GM21367 (cell line): ENCODE data around the gene FDXR.

Experiments
- ATAC-seq: cut with Tn5 transposase; IDR thresholded peaks from one replicate; pipeline ENCODE4 v1.9.1; 2021; ENCODE audit not compliant: unreplicated experiment

Gene FDXR

GRCh38 chr17:74900208-74900607 lies 27.4 kb upstream of the FDXR start:
- ATAC-seq = no peak

DNA sequence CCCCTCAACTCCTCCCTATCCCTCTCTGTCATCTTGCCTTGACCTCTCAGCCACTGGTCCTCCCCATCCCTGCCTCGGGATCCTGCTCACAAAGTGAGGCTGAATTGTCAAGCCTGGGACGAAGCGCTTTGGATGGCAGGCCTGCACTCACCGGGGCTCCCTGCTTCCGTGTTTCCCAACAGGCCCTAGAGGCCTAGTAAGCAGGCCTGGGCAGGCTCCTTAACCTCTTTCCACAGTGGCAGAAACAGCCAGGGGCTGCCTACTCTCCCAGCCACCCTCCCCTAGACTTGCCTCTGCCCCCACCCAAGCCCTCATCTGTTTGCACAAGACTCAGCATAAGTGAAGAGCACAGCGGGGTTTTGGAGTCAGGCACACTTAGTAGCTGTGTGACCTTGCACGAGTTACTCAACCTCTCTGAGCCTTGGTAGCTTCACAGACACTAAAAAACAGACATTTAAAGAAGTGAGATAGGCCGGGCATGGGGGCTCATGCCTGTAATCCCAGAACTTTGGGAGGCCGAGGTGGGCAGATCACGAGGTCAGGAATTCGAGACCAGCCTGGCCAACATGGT lies 25.7 kb upstream of the FDXR start:
- ATAC-seq = no peak

DNA sequence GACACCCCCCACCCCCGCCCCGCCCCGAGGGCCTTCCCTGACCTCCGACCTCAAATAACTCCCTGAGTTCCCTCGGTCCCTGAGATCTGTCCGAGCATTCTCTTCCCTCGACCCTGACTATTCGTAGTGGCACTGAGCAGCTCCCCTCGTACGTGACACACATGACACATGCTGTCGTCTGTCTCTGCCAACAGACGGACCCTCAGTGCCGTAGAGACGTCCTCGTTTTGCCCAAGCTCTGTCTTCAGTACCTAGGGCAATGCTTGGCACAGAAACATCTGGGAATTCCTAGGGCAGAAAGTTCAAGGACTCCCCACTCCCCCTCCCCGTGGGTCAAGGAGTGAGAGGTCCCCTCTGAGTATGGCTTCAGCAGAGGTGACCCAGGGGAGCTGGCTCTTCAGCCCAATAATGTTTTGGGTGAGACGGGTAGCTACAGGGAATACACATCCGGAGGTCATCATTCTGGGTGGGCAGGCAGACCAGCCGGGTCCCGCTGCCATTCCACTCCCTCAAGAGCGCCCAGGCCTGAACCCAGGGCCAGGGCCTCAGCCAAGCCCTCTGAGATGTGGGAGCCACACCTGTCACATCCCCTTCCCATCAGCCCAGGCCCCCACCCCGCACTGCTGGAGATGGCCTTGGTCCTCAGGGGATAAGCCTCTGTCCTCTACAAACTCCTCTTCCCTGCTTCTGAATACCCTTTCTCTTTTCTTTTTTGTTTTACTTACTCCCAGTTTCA lies 21.3 kb upstream of the FDXR start:
- ATAC-seq = no peak

DNA sequence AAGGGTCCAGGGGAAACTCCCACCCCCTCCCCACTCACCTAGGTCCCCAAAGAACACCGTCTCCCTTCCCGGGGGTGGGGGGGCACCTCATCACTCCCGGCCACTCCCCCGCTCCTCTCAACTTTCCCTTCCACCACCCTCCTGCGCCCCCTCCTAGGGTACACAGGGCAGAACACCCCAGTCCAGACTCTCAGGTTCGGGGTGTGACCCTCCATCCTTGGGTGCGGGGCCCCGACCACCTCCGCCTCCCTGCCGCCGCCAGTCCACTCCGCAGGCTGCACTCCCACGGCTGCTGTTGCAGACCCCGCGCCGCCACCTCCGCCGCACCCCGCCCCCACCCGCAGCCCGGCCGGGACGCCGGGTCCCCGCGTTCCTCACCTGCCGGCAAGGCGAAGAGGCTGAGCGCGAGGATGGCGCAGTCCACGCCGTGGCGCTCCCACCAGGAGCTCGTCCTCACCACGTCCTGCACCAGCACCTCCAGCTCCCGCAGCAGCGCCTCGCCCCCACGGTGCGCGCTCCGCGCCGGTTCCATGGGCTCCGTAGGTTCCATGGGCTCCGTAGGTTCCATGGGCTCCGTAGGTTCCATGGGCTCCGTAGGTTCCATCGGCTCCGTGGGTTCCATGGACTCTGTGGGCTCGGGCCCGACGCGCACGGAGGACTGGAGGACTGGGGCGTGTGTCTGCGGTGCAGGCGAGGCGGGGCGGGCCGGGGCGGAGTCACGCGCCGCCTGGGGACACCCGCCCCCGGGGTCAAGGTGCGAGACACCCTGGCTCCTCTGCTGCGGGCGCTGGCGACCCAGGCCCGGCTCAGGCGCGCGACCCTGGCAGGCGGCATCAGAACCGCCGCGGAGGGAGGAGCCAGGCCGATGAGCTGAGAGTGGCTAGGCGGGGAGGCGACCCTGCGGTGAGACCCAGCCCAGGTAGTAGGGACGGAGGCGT lies 20.4 kb upstream of the FDXR start, which contains the start of gene FADS6:
Gene FADS6, minus strand, starts transcription at position 660 of the 938 bp plus-strand sequence. Its CDS starts 38 bp downstream, at position 622.
- ATAC-seq = no peak

DNA sequence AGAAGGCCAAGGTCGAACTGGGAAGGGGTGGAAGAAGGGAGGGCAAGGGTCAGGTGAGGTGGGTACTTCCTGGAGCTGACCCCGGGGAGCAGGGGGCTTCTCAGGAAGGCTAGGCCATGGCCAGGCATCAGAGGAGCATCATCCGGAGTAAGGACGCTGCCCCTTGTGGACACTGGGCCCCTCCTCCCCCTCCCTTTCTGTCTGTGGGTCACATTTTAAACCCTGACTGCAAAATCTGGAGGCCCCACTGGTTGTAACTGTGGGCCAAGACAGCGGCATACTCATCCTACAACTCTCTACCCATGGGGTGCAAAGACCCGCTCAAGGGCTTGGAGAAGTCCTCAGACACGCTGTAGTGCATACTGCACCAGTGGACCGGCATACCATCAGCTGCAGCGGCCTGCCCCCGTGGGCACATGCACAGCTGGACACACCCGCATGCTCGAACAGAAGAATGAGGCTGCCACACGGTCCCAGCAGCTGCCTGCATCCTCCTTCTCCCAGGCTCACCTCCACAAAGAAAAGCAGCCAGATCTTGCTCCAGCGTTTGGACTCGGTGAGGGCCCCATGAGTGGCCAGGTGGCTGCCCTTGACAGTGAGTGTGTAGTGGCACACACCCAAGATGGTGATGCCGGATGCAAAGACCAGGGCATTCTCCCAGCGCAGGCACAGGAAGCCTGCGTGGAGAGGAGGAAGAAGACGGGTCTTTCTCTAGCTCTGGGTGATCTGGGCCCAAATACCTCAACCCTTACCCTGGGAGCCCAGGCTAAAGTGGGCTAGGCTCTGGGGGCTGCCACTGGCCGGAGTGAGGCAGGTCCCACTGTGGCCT lies 19.4 kb upstream of the FDXR start:
- no peak for ATAC-seq

GRCh38 chr17:74890554-74890953 lies 17.8 kb upstream of the FDXR start:
- no peak for ATAC-seq

DNA sequence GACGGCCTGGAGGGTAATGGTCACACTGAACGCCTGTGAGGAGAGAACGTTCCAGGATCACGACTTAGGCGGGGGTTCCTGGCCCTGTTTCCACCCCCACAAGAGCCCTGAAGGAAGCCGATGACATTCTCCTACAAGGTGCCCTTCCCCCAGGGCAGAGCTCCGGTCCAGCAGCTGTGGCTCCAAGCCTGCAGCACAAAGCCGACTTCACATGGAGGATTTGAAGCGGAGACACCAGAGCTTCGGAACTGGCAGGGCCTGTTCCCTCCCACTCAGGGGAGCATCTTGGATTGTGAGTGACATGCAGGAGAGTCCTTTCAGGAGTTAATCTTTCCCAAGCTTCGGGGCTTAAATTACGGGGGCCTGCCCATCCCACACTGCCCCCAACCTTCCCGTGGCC lies 15.7 kb upstream of the FDXR start:
- no peak for ATAC-seq

- no peak for ATAC-seq
These were observed 10.5 kb upstream of the FDXR start for GRCh38 chr17:74883241-74883745.

DNA sequence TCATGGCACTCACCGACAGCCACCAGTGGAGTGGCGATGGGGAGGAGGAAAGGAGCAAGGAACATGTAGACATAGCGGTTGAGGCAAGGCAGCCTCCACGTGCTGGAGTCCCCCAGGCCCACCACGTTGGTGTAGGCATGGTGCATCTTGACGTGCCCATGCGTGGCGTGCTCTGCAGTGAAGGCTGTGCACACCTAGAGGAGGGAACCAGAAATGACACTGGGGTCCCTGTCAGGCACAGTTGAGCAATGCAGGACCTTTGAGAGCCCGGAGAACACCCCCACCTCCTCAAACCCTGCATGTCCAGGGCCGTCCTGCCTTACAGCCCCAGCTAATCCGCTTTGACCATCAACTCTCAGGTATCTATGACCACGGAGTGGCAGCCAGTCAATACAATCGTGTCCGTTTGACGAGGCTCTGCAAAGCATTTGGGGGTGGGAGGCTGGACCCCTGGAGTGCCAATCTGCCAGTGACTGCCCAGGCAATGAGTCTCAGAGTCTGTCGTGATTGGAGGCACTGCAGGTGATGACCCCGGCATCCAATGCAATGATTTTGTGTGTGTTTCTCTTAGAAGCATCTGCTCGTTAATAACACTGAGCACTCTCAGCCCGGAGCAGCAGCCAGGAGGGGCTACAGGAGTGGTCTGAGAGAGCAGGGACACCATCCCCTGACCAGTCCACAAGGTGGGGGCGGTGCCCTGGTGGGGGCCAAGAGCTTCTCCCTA lies 9.9 kb upstream of the FDXR start:
- no peak for ATAC-seq

- ATAC-seq = no peak
These were observed 8.3 kb upstream of the FDXR start for GRCh38 chr17:74881073-74881472.

- no peak for ATAC-seq
These were observed 6.5 kb upstream of the FDXR start for GRCh38 chr17:74879308-74879707.

DNA sequence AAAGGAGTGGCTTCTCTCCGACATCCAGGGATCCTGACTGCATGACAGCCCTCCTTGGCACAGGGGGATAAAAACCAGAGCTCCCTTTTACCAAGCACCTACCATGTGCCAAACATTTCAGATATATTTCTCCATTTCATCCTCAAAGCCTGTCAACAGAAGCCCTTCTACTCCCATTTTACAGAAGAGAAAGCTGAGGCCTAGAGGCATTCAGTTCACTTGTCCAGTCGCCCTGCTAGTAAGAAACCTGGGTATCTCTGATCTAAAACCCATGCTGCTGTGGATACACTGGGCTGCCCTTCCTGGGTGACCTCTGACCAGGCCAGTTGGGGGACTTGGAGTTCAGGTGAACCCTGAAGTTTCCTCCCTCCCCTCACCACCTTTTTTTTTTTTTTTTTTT lies 5.9 kb upstream of the FDXR start:
- ATAC-seq = no peak

DNA sequence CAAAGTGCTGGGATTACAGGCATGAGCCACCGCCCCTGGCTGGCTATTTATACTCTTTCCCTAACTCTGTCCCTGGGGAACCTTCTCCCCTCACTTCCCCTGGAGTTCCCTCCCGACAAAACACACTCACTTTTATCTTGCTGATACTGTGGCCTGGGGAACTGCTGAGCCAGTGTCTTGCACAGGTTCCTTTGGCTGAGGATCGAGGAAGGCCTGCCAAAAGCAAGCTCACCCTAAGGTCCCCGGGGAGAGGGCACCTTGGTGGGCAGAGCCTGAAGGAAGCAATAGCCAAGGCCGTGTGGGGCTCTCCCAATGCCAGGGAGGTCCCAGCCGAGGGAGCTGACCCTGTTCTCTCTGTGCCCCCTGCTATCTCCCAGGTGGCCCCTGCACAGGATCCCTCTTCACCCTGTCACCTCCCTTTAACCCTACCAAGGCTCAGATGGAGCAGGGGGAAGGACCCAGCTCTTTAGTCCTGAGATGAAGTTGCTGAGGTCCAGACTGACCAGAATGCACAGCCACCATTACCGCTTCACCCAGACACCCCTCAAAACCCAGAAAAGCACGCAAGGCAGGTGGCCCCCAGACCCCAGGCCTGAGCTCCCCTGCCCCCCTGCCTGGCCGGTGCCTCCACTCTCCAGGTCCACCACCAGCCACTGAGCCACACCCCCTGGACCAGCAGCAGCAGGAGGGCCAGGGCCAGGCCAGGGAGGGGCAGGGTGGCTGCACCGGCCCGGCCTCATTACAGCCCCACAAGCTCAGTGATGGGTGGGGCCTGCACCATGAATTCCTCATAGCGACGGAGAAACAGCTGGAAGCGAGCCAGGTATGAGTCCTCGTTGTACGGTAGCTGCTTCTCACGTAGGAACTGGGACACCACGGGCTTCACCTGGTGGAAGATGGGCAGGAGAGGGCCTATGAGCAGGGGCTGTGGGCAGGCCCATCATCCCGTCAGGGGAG lies 5.1 kb upstream of the FDXR start:
- no peak for ATAC-seq

- no peak for ATAC-seq
These were observed 3.3 kb upstream of the FDXR start for GRCh38 chr17:74875977-74876593.

- ATAC-seq = no peak
These were observed 2.6 kb upstream of the FDXR start for GRCh38 chr17:74875155-74875976.

DNA sequence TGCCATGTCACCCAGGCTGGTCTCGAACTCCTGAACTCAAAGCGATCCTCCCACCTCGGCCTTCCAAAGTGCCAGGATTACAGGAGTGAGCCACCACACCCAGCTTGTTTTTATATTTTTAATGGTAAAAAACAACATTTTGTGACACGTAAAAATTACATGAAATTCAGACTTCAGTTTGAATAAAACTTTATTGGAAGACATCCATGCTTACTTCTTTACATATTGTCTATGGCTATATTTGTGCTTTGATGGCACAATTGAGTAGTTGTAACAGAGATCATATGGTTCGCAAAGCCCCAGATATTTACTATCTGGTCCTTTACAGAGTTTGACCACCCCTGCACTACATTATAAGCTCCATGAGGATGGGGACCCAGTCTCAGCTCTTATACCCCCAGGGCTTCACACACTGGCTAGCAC lies 1.8 kb upstream of the FDXR start:
- ATAC-seq = no peak

GRCh38 chr17:74873874-74874614 lies 1.2 kb upstream of the FDXR start:
- no peak for ATAC-seq
